LNCaP clone FGC (cell line): ENCODE measurements around the gene RUFY3.

Experiments used
- DNase-seq: peaks from one replicate; pipeline ENCODE4 v3.0.0-alpha.2; 2011; ENCODE audit warnings: low read depth
- H3K4me3 ChIP-seq: 2 replicates; pipeline ENCODE4 v1.5.1; 2011; ENCODE audit warnings: mild to moderate bottlenecking, low read depth, low read length, control low read depth
- CTCF ChIP-seq: IDR thresholded peaks from 2 replicates; pipeline ENCODE4 v1.5.1; 2012; ENCODE audit warnings: mild to moderate bottlenecking; ENCODE audit not compliant: control insufficient read depth, insufficient read depth; ENCODE audit errors: extremely low read depth

RUFY3 gene

GRCh38 chr4:70713453-70714078, 8.2 kb upstream of the RUFY3 start:
- no peak for TF ChIP-seq CTCF
- DNase-seq: no peak
- H3K4me3 ChIP-seq: no peak overlapping the region

- no peak for TF ChIP-seq CTCF
- no peak for DNase-seq
- H3K4me3 ChIP-seq: no peak overlapping the region
These were observed 7.5 kb upstream of the RUFY3 start for GRCh38 chr4:70714079-70714887.

- no peak for TF ChIP-seq CTCF
- DNase-seq: no peak
- H3K4me3 ChIP-seq: no peak overlapping the region
These were observed 6.7 kb upstream of the RUFY3 start for GRCh38 chr4:70715097-70715496.

GRCh38 chr4:70718811-70719604, 2.8 kb upstream of the RUFY3 start:
- DNase-seq: no peak
- no peak overlapping the region for H3K4me3 ChIP-seq
- TF ChIP-seq CTCF: no peak

GRCh38 chr4:70722199-70722791, 531 bp downstream of the RUFY3 start:
- DNase-seq: no peak
- H3K4me3 ChIP-seq: no peak overlapping the region
- TF ChIP-seq CTCF: no peak

GRCh38 chr4:70724463-70724862, 2.7 kb downstream of the RUFY3 start:
- TF ChIP-seq CTCF: no peak
- no peak overlapping the region for H3K4me3 ChIP-seq
- no peak for DNase-seq
